GM19397 (cell line): ENCODE results near the gene ANAPC13.

ENCODE experiments used
- ATAC-seq: cut with Tn5 transposase; IDR thresholded peaks from one replicate; pipeline ENCODE4 v1.9.1; 2021; ENCODE audit warnings: mild to moderate bottlenecking, moderate library complexity; ENCODE audit not compliant: unreplicated experiment

Gene ANAPC13

DNA sequence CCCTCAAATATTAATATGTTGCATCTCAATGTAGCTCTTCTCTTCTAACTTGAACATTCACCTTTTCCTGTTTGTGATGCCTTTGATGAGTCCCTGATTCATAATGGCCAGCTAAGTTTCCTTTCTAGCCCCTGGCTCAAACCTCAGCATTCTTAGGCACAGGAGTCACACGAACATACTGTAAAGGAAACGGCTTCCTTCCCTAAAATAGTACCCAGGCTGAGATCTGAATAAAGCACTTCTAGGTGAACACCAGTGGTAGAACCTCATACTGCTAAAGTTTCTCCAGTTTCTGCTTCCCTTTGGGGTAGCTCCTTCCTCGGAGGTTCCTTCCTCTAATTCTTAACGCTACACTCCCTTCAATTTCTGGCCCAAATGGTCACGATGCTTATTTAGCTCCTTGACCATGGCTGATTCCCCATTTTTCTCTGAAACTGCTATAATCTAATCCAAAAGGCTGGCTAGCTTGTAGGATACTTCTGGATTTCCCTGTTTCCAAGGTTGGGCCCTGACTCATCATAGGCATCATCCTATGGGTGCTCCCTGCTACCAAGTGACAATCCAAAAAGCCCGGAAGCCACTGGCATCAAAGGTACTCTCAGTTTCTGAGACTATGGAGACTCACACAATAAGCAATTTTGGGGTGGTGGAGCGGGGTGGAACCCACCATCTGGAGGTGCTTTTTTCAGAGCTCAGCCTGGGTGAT is 2.4 kb downstream of the ANAPC13 start:
- no peak for ATAC-seq

GRCh38 chr3:134482622-134483021 is 3.2 kb downstream of the ANAPC13 start:
- no peak for ATAC-seq

GRCh38 chr3:134481166-134481565 is 4.6 kb downstream of the ANAPC13 start:
- no peak for ATAC-seq

DNA sequence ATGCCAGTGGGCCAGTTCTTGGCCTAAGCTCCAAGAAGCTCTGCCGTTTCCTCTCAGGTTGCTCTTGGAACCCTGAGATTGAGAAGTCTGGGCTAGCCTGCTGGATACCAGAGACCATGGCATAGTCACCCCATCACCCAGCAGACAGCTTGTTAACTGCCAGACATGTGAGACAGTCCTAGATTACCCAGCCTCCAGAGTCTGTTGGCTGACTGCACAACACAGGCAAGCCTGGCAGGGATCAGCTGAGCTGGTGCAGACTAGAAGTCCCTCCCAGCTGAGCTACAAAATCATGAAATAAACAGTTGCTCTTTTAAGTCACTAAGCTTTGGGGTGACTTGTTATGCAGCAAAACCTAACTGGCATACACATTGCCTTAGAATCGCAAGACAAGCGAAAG is 5.2 kb downstream of the ANAPC13 start:
- no peak for ATAC-seq

DNA sequence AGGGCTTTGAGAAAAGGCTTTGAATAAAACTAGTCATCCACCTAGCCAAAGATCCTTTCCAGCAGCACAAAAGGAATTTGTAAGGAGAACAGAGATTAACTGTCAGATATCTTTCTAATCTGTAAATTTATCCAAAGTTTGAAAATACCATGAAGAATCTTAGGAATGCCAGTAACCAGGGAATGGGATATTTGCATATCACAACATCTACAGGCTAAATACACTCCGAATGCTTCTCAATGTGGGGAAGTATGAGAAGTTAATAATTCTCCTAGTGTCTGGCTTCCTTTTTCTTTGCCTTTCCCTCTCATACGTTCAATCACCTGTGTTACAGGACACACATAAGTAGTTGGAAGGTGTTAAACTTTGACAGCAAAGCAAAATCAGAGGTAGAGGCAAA is 7.8 kb downstream of the ANAPC13 start:
- no peak for ATAC-seq

DNA sequence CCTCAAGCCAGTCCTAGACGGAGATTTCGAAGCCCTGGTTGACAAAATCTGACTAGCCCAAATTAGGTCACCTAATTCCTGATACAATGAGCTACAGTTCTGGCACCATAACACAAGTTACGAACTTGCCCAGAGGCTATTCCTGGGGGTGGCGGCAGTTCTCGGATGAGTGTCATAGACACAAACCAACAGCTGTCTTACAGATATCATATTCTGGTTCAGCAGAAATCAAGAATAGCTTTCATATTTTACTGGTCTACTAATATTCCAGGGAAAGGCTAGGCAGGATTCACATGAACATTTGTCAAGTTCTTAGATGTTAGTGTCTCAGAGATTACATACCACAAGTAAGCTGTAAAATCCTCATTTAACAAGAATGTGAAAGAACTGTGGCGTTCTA is 8.8 kb downstream of the ANAPC13 start:
- no peak for ATAC-seq

DNA sequence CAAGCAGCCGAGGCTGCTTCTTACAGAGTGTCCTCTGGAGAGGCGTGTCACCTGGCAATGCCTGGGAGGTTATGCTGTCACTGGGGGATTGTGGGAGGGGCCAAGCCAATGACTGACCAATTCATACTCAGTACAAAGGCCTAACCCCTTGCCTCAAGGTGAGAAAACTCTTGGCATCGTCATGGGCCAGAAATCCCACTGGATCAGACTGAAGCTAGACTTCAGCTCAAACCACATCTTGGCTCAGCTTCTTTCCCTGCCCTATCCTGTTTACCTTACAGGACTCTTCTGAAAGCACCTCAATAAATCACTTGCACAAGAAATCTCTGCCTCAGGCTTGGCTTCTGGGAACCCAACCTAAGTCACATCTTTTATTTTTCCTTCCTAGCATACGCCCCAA is 9.5 kb downstream of the ANAPC13 start:
- no peak for ATAC-seq

GRCh38 chr3:134474956-134475355 is 10.8 kb downstream of the ANAPC13 start:
- no peak for ATAC-seq

DNA sequence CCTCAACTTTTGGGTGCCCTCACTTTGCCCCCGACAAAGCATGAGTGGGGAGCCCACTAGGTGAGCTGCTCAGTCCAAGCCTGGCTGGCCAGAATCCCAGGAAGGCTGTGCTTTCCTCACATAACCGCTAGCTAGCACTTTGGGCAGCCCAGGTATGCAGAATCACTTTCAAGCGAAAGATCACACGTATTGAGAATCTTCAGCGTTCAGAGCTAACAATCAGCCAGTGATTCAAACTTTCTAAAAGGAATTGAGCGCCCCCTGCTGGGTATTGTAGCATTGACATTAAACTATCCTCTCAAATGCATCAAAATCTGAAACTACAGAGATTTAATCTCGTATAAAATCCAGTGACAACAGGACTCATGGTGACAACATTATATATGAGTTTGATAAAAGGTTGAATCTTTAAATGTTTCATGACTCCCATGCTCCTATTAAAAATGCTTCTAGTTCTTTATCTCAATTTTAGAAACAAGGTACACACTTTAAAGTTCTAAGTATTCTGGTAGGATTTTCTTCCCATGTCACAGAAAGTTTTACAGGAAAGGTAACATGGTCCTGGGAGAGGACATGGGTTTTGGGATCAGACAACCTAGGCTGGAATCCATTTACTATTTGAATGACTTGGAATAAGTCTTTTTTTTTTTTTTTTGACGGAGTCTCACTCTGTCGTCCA is 11.8 kb downstream of the ANAPC13 start:
- ATAC-seq, result no peak

- no peak for ATAC-seq
Observed at GRCh38 chr3:134472831-134473230, 13.0 kb downstream of the ANAPC13 start.

GRCh38 chr3:134471521-134472193 is 14.1 kb downstream of the ANAPC13 start:
- ATAC-seq, result no peak

DNA sequence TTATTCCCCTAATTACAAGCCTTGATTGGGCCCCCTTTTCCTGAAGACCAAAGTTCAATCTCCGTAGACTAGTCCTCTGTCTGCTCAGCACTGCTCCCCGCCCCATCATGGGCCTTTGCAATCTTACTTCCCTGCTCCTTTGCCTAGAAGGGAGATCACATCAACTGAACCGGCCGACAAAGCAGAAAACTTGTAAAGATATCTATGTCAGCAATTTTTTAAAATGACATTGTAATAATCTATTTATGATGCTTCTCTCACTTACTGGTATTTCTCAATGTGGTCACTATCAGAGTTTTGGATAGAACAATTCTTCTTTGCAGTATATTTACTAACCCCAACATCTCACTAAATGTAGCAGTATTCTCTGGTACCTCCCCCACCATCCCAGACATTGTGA is 17.3 kb downstream of the ANAPC13 start:
- no peak for ATAC-seq

- no peak for ATAC-seq
Observed at GRCh38 chr3:134466331-134466730, 19.5 kb downstream of the ANAPC13 start.

- no peak for ATAC-seq
Observed at GRCh38 chr3:134464689-134465365, 21.0 kb downstream of the ANAPC13 start.

DNA sequence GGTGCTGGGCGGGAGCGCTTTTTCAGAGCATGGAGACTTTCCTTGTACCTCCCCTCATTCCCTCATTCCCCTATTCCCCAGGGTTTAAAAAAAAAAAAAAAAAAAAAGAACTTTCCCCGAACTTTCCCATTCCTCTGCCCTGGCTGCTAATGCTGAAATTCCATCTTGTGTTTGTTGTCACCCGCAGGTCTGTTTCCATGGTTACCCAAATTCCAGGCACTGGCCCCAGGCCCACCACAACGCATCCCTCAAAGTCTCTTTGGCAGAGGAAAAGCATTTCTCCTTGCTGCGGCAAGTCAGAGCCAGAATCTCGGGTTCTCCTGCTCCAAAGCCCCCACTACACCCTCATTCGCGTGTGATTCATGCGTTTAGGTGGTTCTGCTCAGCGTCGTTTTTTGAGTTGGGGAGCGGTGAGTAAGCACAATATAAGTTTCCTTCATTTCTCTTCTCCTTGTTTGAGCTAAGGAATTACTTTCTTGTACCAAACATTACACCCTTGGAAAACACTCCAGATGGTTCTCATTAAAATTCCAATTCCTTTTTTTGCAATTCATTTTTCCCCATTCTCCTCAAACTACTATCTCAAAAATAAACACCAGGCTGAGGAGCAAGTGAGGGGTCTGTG is 21.6 kb downstream of the ANAPC13 start:
- no peak for ATAC-seq

GRCh38 chr3:134463676-134464063 is 22.1 kb downstream of the ANAPC13 start:
- no peak for ATAC-seq

- no peak for ATAC-seq
Observed at GRCh38 chr3:134462331-134462941, 23.3 kb downstream of the ANAPC13 start.

DNA sequence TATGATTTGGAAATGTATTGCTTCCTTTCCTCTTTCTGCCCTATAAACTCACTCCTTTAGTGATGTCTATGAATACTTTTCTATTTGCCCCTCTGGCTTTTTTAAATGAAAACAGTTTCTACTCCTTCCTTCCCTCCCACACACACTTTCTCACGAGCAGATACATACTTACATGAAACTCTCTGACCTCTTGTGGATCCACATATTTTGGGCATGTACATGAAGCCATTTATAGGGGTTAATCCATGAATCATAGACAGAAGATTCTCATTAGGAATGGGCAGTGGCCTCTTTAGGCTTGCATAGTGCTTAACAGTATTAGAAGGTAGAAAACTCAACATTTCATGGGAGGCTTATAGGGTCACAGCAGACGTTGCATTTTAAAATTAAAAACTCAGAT is 24.8 kb downstream of the ANAPC13 start:
- no peak for ATAC-seq

DNA sequence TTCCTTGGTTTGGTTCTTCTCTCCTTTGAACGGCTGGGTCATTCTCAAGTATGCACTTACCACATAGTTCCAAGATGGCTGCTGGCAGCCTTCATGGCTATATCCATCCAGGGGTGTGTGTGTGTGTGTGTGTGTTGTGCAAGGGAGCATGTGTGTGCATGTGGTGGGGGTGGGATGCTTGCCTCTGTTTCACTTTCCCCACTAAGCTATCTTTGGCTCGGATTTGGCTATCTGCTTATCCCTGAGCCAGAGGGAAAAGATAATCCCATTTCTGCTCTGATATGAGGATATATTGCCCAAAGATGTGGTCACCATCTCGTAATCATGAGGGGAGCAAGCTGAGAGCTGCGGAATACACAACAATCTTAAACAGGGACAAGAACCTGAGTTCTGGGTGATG is 26.2 kb downstream of the ANAPC13 start:
- ATAC-seq, result no peak

DNA sequence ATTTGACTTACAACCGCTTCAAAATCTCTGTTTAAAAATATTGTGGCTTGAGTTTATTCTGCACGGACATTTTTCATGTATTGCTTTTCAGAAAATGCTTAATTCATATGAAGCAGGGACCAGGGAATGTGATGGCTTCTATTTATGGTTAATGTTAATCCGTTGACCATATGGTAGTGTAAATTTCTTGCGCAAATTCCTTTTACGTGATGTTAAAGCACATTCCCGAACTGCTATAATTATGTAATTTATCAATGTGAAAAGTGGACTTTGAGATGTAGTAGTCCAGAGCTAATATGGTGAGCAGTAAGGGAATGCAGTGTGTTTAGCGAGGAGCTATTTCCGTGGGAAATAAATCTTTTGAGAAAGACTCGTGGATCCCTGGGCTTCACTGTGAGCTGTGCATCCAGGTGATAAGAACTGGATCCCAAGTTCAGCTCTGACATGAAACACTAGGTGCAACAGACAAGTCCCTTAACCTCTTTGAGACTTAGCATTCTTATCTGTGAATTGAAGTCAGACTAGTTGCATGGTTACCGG is 27.3 kb downstream of the ANAPC13 start:
- no peak for ATAC-seq
